Natural killer cell (primary cell): ENCODE measurements around the gene GSTT2. TPM values are rescaled to one million over a fixed set of nuclear protein-coding genes. Genes with fewer than 3 reads are reported as not detected.
"Not testable (repeated sequence)": the region's sequence is repeated elsewhere in the genome, so short reads cannot be mapped to it uniquely, and the experiment has no call there.

Source experiments
- ATAC-seq, 3 donors: fragments of 150-1000 bp in 2 of 3; fragments of 200-7000 bp in 1 of 3; cut with Tn5 transposase; 1 replicate in 1 of 3; 2 replicates in 2 of 3; pipeline ENCODE4 v1.10.0; 2021; ENCODE audit warnings: mild to moderate bottlenecking in 2 of 3, moderate library complexity in 2 of 3
- DNase-seq, 2 donors: peaks; one replicate each; pipeline versions ENCODE4 v3.0.0 to v3.0.0-alpha.2; 2013 to 2021; ENCODE audit warnings: mixed read lengths in 1 of 2
- H3K27ac ChIP-seq: one replicate; pipeline ENCODE4 v1.5.1; 2013; ENCODE audit warnings: mild to moderate bottlenecking, low read length
- H3K27me3 ChIP-seq: one replicate; pipeline ENCODE4 v1.6.1; 2013; ENCODE audit warnings: low read length; ENCODE audit not compliant: control insufficient read depth, insufficient read depth
- H3K36me3 ChIP-seq: one replicate; pipeline ENCODE4 v1.6.1; 2013; ENCODE audit warnings: low read length; ENCODE audit not compliant: control insufficient read depth, insufficient read depth
- H3K4me1 ChIP-seq: one replicate; pipeline ENCODE4 v1.6.1; 2013; ENCODE audit warnings: low read length; ENCODE audit not compliant: control insufficient read depth, insufficient read depth
- H3K4me3 ChIP-seq: one replicate; pipeline ENCODE4 v1.5.1; 2013; ENCODE audit warnings: low read length
- H3K9me3 ChIP-seq: one replicate; pipeline ENCODE4 v1.6.1; 2013; ENCODE audit warnings: low read length; ENCODE audit not compliant: control insufficient read depth, insufficient read depth
- H3K27ac Mint-ChIP-seq, 2 donors: one replicate each; pipeline ENCODE4 v1.8.0; 2022; ENCODE audit warnings: mild to moderate bottlenecking in 2 of 2, mixed read lengths in 2 of 2, moderate library complexity in 1 of 2
- H3K27me3 Mint-ChIP-seq, 2 donors: one replicate each; pipeline ENCODE4 v1.8.0; 2022; ENCODE audit warnings: low read depth in 2 of 2, mixed read lengths in 2 of 2
- H3K36me3 Mint-ChIP-seq: one replicate; pipeline ENCODE4 v1.8.0; 2022; ENCODE audit warnings: mixed read lengths
- H3K4me1 Mint-ChIP-seq, 2 donors: one replicate each; pipeline ENCODE4 v1.8.0; 2022; ENCODE audit warnings: mixed read lengths in 2 of 2
- H3K4me3 Mint-ChIP-seq: one replicate; pipeline ENCODE4 v1.8.0; 2022; ENCODE audit warnings: mild to moderate bottlenecking, moderate library complexity, mixed read lengths
- H3K9me3 Mint-ChIP-seq, 2 donors: one replicate each; pipeline ENCODE4 v1.8.0; 2022; ENCODE audit warnings: mixed read lengths in 2 of 2
- CTCF ChIP-seq: fragments of 200-600 bp; IDR thresholded peaks from one replicate; pipeline ENCODE4 v1.8.0; 2022; ENCODE audit warnings: antibody characterized with exemption
- WGBS: methylation state at CpG from one replicate; pipeline ENCODE4 v1.1.7; 2013; ENCODE audit warnings: missing lambda C conversion rate; ENCODE audit not compliant: insufficient coverage; 5-methylcytosine and 5-hydroxymethylcytosine counted together
- intact Hi-C: fragments of 100-400 bp; cut with micrococcal nuclease; formaldehyde crosslinking; loops from one replicate; pipeline ENCODE4 v1.14.2; 2022
- total RNA-seq, 4 donors: library from RNA; stranded (reverse); fragments of 120-200 nt in 1 of 4; gene quantifications; one replicate each; pipeline versions ENCODE4 v1.2.3 to v1.2.4, GENCODE V29; 2013 to 2022

Gene GSTT2
- total RNA-seq, 3 donors from 2014 or later (not counting 1 experiment from before 2014, with no cell fraction given), result not detected

GRCh38 chr22:23980567-23980966, 633 bp downstream of the GSTT2 start:
- DNase-seq, intact Hi-C loops, H3K4me3 Mint-ChIP-seq, H3K27ac Mint-ChIP-seq, H3K9me3 ChIP-seq, H3K9me3 Mint-ChIP-seq, H3K27me3 Mint-ChIP-seq, H3K36me3 ChIP-seq, H3K4me3 ChIP-seq, H3K36me3 Mint-ChIP-seq, H3K27ac ChIP-seq, H3K4me1 Mint-ChIP-seq, H3K27me3 ChIP-seq, H3K4me1 ChIP-seq, ATAC-seq: not testable (repeated sequence)
- 55% methylated on average over 3 of the region's 7 CpGs for WGBS

GRCh38 chr22:23984430-23984829, 4.5 kb downstream of the GSTT2 start:
- no peaks in the 10 kb centered on the region for H3K36me3 ChIP-seq
- no peaks in the 10 kb centered on the region for H3K27me3 Mint-ChIP-seq
- H3K9me3 Mint-ChIP-seq, result no peaks in the 10 kb centered on the region
- peaks cover 0 to 4% of the 10 kb centered on the region in 2 donors for H3K4me1 Mint-ChIP-seq
- DNase-seq (no peak), ATAC-seq (peak; percentile 78 to 88 (median 84))
- H3K4me3 ChIP-seq, result no peak overlapping the region
- H3K4me3 Mint-ChIP-seq, result no peak overlapping the region
- no peak overlapping the region for H3K27ac Mint-ChIP-seq
- intact Hi-C loops, result no loop called here
- 34% methylated on average over 6 of the region's 6 CpGs for whole genome bisulfite sequencing
- TF ChIP-seq CTCF, result no peak
- no peaks in the 10 kb centered on the region for H3K9me3 ChIP-seq
- H3K27me3 ChIP-seq, result no peaks in the 10 kb centered on the region
- no peaks in the 10 kb centered on the region for H3K36me3 Mint-ChIP-seq
- H3K27ac ChIP-seq, result no peak overlapping the region
- H3K4me1 ChIP-seq, result no peaks in the 10 kb centered on the region

- H3K9me3 ChIP-seq, result not testable (repeated sequence)
Observed at GRCh38 chr22:23986089-23986488, 6.2 kb downstream of the GSTT2 start.

GRCh38 chr22:23986538-23987178, 6.7 kb downstream of the GSTT2 start:
- H3K27ac ChIP-seq, H3K27me3 Mint-ChIP-seq, H3K36me3 ChIP-seq, H3K4me1 Mint-ChIP-seq, H3K36me3 Mint-ChIP-seq, H3K4me1 ChIP-seq, intact Hi-C loops, H3K27me3 ChIP-seq, ATAC-seq, H3K4me3 Mint-ChIP-seq, H3K9me3 ChIP-seq, H3K4me3 ChIP-seq, H3K9me3 Mint-ChIP-seq, H3K27ac Mint-ChIP-seq, DNase-seq: not testable (repeated sequence)
- 76% methylated on average over 4 of the region's 4 CpGs for WGBS

More at GRCh38 chr22:23986089-23986488, 6.2 kb downstream of the GSTT2 start:
- H3K9me3 Mint-ChIP-seq, H3K27ac ChIP-seq, H3K27me3 ChIP-seq, intact Hi-C loops, H3K36me3 ChIP-seq, H3K4me1 Mint-ChIP-seq, H3K36me3 Mint-ChIP-seq, ATAC-seq, DNase-seq, H3K4me3 Mint-ChIP-seq, H3K4me3 ChIP-seq, H3K27me3 Mint-ChIP-seq, H3K27ac Mint-ChIP-seq, H3K4me1 ChIP-seq: not testable (repeated sequence)
- 92% methylated on average over 8 of the region's 8 CpGs for WGBS

- H3K4me1 ChIP-seq, H3K27me3 ChIP-seq, H3K4me3 ChIP-seq, H3K36me3 Mint-ChIP-seq, H3K9me3 ChIP-seq, H3K27ac ChIP-seq, H3K36me3 ChIP-seq, H3K9me3 Mint-ChIP-seq, intact Hi-C loops, H3K4me3 Mint-ChIP-seq, H3K4me1 Mint-ChIP-seq, ATAC-seq, H3K27me3 Mint-ChIP-seq: not testable (repeated sequence)
- peak overlapping the region in 1 of 2 donors; percentile 45 for H3K27ac Mint-ChIP-seq
- DNase-seq, result peak in 1 of 2 donors; percentile 1
- 84% methylated on average over 2 of the region's 3 CpGs for WGBS
Observed at GRCh38 chr22:23989583-23990244, 9.8 kb downstream of the GSTT2 start.

- Mint-ChIP-seq H3K27me3 (peaks cover 0 to 10% of the 10 kb centered on the region in 2 donors), H3K4me3 (peak overlapping the region; percentile 49)
- H3K4me3 ChIP-seq, H3K36me3 ChIP-seq, DNase-seq, H3K27ac Mint-ChIP-seq, H3K9me3 Mint-ChIP-seq, H3K27ac ChIP-seq, H3K4me1 Mint-ChIP-seq, intact Hi-C loops, H3K4me1 ChIP-seq, H3K9me3 ChIP-seq, H3K36me3 Mint-ChIP-seq, ATAC-seq, H3K27me3 ChIP-seq: not testable (repeated sequence)
- WGBS, result no CpG with 5 or more reads among the region's 2 CpGs
Observed at GRCh38 chr22:23993080-23993479, 13.1 kb downstream of the GSTT2 start.

GRCh38 chr22:23993581-23994177, 13.7 kb downstream of the GSTT2 start:
- H3K9me3 Mint-ChIP-seq, H3K27me3 ChIP-seq, H3K4me3 ChIP-seq, H3K36me3 Mint-ChIP-seq, intact Hi-C loops, H3K9me3 ChIP-seq, H3K27ac ChIP-seq, H3K27ac Mint-ChIP-seq, H3K4me1 Mint-ChIP-seq, H3K36me3 ChIP-seq, H3K4me3 Mint-ChIP-seq, H3K4me1 ChIP-seq: not testable (repeated sequence)
- WGBS, result 80% methylated on average over 2 of the region's 4 CpGs
- ATAC-seq (peak in 1 of 3 donors; percentile 30), DNase-seq (peak in 1 of 2 donors; percentile 0)
- H3K27me3 Mint-ChIP-seq, result peaks cover 0 to 10% of the 10 kb centered on the region in 2 donors
